HG03378 (cell line): ENCODE data around the gene TRIP11.

Source experiments
- ATAC-seq: cut with Tn5 transposase; IDR thresholded peaks from one replicate; pipeline ENCODE4 v1.9.1; 2021; ENCODE audit warnings: mild to moderate bottlenecking, moderate library complexity; ENCODE audit not compliant: unreplicated experiment

Gene TRIP11

GRCh38 chr14:91961297-91962220 is 78.3 kb downstream of the TRIP11 start:
- ATAC-seq, result no peak

GRCh38 chr14:91957876-91958313 is 82.0 kb downstream of the TRIP11 start:
- no peak for ATAC-seq

- no peak for ATAC-seq
Observed at GRCh38 chr14:91956616-91957015, 83.2 kb downstream of the TRIP11 start.

GRCh38 chr14:91955168-91955567 is 84.7 kb downstream of the TRIP11 start:
- no peak for ATAC-seq

GRCh38 chr14:91953170-91953985 is 86.5 kb downstream of the TRIP11 start:
- no peak for ATAC-seq

- ATAC-seq, result no peak
Observed at GRCh38 chr14:91947475-91948184, 92.2 kb downstream of the TRIP11 start, which contains the start of gene FBLN5. TSS of gene FBLN5 (minus strand) at chr14:91947694. CDS start at chr14:91947229, 465 bp downstream.

GRCh38 chr14:91946622-91947474 is 93.0 kb downstream of the TRIP11 start:
- ATAC-seq, result no peak

- no peak for ATAC-seq
Observed at GRCh38 chr14:91945751-91946621, 93.9 kb downstream of the TRIP11 start.

- ATAC-seq, result no peak
Observed at GRCh38 chr14:91942946-91943345, 96.9 kb downstream of the TRIP11 start.

GRCh38 chr14:91942128-91942527 is 97.7 kb downstream of the TRIP11 start:
- no peak for ATAC-seq

GRCh38 chr14:91940209-91940608 is 99.7 kb downstream of the TRIP11 start:
- no peak for ATAC-seq

GRCh38 chr14:91935586-91935985 is 104.3 kb downstream of the TRIP11 start:
- no peak for ATAC-seq

GRCh38 chr14:91934554-91935285 is 105.1 kb downstream of the TRIP11 start:
- ATAC-seq, result no peak

GRCh38 chr14:91931478-91932088 is 108.3 kb downstream of the TRIP11 start:
- no peak for ATAC-seq

GRCh38 chr14:91929700-91930099 is 110.2 kb downstream of the TRIP11 start:
- no peak for ATAC-seq

GRCh38 chr14:91927800-91928199 is 112.1 kb downstream of the TRIP11 start:
- ATAC-seq, result no peak

- no peak for ATAC-seq
Observed at GRCh38 chr14:91927191-91927590, 112.7 kb downstream of the TRIP11 start.
